HG03097 (cell line): ENCODE results near the gene SLC36A3.
"Not testable (repeated sequence)": the region's sequence is repeated elsewhere in the genome, so short reads cannot be mapped to it uniquely, and the experiment has no call there.

ENCODE experiments used
- ATAC-seq: cut with Tn5 transposase; IDR thresholded peaks from one replicate; pipeline ENCODE4 v1.9.1; 2021; ENCODE audit not compliant: unreplicated experiment, low FRiP score

Gene SLC36A3

DNA sequence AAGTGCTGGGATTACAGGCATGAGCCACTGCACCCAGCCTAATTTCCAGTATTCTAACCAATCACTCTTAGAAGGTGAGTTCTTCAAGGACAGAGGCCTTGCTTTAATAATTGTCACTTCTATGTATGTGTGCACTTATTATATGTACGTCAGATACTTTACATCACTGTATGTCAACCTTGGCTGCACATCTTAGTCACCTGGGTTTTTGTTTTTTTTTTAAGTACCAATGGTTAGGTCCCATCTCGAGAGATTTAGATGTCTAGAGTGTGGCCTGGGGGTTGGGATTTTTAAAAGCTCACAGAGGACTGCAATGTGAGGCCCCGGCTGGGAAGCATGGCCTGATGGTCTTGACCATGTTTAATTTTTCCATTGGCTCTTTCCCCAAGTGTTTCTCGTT is 60.4 kb downstream of the SLC36A3 start:
- no peak for ATAC-seq

DNA sequence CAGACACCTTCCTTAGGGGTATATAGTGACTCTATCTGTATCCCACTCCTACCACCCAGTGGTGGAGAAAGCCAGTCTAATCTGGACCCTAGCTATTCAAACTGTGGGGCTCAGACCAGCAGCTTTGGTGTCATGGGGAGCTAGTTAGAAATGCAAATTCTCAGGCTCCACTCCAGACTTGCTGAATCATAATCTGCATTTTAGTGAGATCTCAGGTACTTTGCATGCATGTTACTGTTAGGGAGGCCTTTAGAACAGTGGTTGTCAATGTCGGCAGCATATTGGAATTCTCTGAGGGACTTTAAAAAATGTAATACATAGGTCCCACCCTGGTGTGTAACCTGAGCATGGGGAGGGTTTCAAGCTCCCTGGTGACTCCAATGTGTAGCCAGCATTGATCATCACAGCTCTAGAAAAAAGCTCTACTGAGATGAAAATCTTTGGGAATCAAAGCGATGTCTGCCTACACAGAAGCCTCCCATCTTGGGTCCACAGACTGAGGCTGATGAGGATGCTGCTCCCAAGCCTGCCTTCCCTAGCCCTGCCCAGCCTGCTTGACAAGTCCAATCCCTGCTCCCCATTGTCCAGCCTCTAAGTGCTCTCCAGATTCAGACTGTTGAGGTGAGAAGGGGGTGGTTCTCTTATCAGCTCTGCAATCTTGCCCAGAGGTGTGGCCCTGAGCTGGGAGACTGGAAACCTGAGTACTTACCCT is 62.5 kb downstream of the SLC36A3 start:
- ATAC-seq, result no peak

DNA sequence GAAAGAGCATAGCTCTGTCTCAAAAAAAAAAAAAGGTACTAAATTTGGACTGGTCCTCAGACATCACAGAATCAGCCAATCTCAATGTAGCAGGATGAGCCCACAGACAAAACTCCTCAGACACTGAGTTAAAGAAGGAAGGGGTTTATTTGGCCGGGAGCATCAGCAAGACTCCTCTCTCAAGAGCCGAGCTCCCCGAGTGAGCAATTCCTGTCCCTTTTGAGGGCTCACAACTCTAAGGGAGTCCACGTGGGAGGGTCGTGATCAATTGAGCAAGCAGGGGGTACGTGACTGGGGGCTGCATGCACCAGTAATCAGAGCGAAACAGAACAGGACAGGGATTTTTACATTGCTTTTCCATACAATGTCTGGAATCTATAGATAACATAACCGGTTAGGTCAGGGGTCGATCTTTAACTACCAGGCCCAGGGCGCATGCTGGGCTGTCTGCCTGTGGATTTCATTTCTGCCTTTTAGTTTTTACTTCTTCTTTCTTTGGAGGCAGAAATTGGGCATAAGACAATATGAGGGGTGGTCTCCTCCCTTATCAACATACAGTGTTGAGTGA is 63.2 kb downstream of the SLC36A3 start:
- ATAC-seq, result not testable (repeated sequence)

DNA sequence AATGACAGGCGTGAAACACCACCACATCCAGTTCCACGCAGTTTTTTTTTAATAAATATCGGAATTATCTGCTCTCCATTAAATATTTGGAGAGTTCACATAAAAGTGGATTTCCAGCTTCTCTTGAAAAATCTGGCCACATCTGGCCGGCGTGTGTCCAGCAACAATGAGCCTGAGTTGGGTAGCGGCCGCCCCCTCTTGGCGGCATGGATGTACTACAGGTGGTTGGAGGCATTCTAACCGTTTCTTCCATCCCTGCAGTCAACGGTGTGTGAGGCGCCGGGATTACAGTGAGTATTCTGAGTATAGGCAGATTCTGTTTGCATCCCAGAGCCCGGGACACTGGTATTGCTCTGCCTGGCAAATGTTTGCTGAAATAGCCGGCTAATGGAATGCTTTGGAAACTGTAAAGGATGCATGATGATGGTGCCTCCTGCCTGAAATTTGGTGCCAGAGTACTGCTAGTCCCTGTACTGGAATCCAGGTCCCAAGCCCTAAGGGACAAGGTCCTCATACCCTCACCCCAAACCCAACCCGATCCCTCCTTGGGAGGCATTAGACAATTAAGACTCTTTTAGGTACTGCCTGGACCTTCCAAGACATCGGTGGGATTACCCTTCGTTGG is 64.2 kb downstream of the SLC36A3 start:
- ATAC-seq, result peak; percentile 40

DNA sequence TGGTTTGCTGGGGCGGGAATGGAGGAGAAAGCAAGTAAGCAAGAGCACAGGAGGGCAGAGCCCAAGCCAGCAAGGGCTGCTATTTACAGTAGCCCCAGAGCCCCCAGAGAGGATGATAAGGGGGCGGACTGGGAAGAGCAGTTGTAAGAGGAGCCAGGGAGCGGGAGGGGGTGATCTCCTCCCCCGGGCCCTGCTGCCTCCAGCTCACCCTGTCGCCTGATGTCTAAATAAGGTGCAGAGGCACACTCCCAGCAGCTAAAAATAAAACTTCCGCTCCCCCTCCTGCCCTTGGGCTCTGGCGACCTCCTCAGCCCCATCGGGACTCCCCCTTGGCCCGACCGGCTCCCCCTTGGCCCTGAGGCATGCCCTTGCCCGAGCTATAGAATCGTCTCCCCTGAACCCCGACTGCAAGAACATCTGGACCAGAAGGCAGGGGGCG is 65.2 kb downstream of the SLC36A3 start:
- peak; percentile 40 for ATAC-seq

DNA sequence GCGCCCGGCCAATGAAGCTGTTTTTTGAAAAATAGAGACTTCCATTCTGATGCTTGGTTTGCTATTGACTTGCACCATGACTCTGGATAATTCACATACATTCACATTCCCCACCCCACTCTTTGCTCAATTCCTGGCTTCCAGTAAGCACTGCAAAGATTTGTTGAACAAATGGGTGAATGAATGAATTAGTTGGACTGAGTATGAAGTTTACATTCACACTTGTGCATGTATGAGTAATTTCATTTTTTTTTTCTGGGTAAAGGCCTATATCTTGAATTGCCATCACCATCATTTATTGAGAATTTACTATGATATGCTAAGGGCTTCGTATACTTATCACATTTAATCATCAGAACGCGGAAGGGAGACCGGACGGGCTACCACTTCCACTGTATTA is 65.9 kb downstream of the SLC36A3 start:
- ATAC-seq, result no peak

DNA sequence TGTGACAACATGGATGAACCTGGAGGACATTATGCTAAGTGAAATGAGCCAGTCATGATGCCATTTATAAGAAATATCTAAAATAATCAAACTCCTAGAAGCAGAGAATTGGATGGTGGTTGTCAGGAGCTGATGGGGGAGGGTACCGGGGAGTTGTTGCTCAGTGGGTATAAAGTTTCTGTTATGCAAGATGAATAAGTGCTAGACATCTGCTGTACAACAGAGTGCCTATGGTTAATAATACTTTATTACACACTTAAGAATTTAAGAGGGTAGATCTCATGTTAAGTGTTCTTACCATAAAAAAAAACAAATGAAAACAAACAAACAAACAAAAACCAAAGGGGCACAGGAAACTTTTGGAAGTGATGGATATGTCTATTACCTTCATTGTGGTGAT is 66.7 kb downstream of the SLC36A3 start:
- no peak for ATAC-seq

DNA sequence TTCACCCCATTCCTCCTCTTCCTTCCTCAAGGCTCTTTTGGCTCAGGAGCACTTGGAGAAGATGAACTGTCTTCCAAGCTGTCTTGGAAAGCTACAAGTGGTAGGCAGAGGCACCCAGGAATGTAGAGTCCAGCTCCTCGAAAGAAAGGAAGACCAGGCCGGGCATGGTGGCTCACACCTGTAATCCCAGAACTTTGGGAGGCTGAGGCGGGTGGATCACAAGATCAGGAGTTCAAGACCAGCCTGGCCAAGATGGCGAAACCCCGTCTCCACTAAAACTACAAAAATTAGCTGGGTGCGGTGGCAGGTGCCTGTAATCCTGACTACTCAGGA is 68.4 kb downstream of the SLC36A3 start:
- not testable (repeated sequence) for ATAC-seq

DNA sequence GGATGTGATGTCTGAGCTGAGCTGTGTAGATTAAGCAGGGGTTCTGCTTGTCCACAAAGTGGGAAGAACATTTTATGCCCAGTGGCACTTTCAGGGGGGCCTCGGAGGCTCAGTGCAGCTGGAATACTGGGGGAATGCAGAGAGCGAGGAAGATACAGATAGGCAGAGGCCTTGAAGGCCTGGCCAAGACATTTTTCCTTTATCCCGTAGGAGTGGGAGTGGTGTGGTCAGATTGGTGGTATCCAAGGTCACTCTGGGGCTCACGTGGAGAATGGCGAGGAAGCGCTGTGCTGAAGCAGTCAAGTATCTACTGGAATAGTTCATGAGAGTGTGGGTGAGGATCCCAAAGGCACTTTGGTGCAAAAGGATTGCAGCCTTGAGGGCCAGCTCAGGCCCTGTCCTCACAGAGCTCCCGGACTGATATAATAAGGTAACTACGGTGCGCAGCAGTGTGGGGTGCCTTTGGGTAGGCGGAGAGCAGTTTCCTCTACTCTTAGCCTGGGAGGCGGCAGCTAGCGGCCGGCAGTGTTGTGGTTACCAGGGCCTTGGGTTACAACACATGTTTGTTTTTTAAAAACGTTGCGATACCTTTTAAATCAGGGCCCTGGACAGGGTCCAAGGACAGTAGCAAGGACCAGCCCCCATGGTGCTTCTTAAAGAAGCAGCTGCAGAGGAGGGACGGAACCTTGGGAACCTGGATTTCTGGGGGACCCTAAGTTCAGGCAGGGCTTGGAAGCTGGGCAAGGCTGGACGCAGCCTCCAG is 68.9 kb downstream of the SLC36A3 start:
- peak; percentile 41 for ATAC-seq

DNA sequence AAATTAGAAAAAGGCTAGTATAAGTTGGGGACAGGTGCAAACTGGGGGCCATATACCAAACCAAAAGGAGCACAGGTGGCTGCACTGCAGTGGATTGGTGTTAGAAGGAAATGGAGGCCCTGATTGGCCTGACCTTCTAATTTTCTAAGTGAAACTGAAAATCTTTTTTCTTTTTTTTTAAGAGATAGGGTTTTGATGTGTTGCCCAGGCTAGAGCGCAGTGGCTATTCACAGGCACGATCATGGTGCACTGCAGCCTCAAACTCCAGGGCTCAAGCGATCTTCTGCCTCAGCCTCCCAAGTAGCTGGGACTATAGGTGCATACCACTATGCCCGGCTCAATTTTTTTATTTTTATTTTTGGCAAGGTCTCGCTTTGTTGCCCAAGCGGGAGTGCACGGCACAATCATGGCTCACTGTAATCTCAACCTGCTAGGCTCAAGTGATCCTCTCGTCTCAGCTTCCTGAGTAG is 69.9 kb downstream of the SLC36A3 start:
- ATAC-seq, result peak; percentile 43

DNA sequence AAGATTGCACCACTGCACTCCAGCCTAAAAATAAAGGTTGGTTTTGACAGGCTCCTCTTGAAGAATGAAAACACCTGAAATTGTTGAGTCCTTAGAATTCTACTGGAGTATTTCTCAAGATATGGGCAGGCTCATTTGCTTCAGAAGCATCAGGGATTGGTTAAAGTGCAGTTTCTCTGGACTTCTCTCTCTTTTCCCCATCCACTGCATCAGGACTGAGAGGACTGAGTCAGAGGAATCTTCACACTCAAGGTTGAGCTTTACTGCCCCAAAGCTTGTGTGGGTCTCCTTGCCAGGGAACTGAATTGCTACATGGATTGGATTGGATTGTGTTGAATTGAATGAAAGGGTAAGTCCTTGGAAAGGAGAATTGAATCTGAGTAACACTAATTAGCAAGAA is 72.2 kb downstream of the SLC36A3 start:
- ATAC-seq, result no peak

DNA sequence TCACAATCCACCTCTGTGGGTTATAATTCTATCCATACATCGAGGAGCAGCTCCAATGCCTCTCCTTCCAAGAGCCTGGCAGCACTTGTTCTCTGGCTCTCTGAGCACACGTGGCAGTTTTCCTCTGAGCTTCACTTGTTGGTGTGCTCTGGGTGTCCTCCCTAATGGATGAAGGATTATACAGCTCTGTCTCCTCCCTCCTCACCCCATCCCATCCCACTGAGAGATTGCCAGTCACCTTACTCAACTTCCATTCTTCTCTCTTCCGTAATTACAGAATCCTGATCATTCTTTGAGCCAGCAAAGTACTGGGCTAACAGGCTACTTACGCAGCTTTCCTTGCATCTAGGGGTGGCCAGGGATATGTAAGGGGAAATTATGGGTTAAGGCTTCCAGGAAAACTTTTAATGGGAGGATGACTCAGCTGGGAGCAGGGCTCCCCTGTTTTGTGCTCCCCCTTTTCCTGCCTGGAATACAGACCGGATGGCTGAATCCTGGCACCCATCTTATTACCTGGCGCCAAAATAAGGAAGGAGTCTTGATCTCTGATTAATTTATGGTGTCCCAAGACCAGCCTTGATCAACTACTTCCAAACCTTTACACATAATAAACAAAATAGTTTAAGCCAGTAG is 73.4 kb downstream of the SLC36A3 start:
- no peak for ATAC-seq

DNA sequence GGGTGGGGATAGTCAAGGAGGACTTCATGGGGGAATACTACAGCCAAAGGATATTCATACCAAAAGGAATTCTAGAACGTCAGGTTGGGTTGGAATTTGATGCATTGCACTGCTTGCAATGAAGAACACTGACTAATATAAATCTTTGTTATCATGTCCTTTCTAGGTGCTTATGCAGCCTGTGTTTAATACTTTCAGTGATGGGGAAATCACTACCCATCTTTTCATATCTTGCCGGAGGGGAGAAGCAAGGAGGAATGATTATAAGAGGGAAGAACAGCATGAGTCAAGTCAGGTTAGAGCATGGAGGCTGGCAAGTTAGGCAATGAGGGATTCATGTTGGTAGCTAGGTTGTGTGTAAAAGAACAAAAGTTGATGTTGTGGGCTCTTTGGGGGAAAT is 74.6 kb downstream of the SLC36A3 start:
- ATAC-seq, result no peak

DNA sequence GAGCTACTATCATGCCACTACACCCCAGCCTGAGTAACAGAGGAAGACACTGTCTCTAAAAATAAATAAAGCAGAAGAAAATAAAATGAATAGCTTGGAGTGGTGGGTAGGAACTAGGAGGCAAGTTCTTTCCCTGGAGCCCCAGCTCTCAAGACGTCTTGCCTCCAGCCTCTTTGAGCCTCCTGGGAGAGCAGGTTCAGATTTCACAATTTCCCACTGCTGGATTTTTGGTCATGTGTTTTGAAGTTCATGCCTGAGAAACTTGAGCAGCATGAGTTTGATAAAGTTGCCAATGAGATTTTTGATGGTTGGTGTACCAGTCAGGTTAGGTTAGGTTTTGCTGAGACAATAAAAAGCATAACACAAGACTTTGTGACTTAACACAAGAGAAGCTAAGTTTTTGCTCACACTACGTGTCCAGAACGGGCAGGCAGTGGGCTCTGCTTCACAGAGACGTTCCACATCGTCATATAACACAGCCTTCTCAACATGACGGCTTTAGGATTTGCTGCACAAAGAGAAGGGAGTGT is 75.6 kb downstream of the SLC36A3 start:
- ATAC-seq, result no peak
